AG10803 (cell line): ENCODE measurements around the gene GABPB1.
A peak's percentile ranks its signal among the peaks of the same experiment; 100 is the strongest.

Experiments used
- DNase-seq: peaks from one replicate; pipeline ENCODE4 v3.0.0; 2010; ENCODE audit warnings: low read depth
- H3K4me3 ChIP-seq: 2 replicates; pipeline ENCODE4 v1.5.1; 2011; ENCODE audit warnings: mild to moderate bottlenecking, low read length, control low read depth
- TF ChIP-seq, protein P1 (sequence below): conservative IDR thresholded peaks from 2 replicates; pipeline ENCODE4 v1.5.1; 2011; ENCODE audit warnings: mild to moderate bottlenecking, low read length, control low read depth, inconsistent platforms

GABPB1 gene

DNA sequence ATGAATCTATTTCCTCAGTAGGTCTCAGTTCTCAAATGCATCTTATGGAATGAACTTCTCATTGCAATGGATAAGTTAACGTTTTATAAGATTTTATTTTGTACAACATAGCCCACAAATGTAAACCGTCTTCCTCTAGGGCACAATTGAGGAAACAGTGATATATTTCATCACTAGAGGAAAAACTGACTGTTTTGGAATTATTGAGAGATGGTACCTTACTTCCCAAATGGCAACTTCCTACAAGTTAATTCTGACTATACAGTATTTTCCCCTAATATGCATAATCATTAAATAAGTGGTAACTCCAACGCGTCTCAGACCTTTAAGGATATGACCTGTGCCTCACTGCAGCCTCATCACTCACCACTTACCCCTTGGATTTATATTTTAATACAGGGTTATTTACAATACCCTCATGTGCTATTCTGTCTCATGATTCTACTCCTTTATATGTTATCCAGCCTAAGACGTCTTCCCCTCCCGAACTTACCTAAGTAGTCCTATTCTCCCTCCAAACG lies 13.3 kb downstream of the GABPB1 start:
- DNase-seq, result no peak
- TF ChIP-seq, protein P1, sequence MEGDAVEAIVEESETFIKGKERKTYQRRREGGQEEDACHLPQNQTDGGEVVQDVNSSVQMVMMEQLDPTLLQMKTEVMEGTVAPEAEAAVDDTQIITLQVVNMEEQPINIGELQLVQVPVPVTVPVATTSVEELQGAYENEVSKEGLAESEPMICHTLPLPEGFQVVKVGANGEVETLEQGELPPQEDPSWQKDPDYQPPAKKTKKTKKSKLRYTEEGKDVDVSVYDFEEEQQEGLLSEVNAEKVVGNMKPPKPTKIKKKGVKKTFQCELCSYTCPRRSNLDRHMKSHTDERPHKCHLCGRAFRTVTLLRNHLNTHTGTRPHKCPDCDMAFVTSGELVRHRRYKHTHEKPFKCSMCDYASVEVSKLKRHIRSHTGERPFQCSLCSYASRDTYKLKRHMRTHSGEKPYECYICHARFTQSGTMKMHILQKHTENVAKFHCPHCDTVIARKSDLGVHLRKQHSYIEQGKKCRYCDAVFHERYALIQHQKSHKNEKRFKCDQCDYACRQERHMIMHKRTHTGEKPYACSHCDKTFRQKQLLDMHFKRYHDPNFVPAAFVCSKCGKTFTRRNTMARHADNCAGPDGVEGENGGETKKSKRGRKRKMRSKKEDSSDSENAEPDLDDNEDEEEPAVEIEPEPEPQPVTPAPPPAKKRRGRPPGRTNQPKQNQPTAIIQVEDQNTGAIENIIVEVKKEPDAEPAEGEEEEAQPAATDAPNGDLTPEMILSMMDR, result no peak
- no peak overlapping the region for H3K4me3 ChIP-seq

DNA sequence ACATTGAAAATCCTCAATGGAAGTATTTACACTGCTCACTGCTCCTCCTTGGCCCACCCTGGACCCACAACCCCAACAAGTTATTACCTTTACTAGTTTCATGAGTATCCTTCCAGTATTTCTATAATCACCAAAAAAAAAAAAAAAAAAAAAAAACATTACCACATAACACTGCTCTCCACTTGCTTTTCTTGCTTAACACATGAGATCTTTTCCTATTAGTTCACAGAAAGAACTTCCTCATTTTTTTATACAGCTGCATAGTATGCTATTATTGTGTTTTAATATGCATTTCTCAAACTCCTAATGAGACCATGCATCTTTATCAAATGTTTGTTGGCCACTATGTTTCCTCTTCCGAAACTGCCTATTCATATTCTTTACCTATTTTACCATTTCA lies 14.6 kb downstream of the GABPB1 start:
- H3K4me3 ChIP-seq, result no peak overlapping the region
- TF ChIP-seq, protein P1, result no peak
- DNase-seq, result no peak

GRCh38 chr15:50339717-50340116 lies 15.3 kb downstream of the GABPB1 start:
- no peak overlapping the region for H3K4me3 ChIP-seq
- no peak for DNase-seq
- TF ChIP-seq, protein P1, result no peak

DNA sequence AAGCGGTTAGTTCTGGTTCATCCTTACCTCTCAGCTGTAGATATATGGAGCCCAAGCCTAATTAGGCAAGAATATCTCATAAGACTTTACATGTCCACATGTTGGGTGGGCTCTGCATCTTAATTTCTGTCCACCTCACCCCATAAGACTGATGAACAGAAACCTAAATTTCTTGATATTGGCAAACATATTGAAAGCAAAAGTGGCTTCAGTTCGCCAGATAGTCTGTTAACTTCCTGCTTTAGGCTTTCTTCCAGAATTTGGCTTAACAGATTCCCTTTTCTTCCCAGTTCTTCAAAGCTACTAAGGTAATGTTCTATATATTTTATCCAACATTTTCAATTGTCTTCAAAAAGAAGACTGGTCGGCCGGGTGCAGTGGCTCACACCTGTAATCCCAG lies 19.7 kb downstream of the GABPB1 start:
- no peak overlapping the region for H3K4me3 ChIP-seq
- DNase-seq, result no peak
- TF ChIP-seq, protein P1, result no peak

- TF ChIP-seq, protein P1, result no peak
- H3K4me3 ChIP-seq, result no peak overlapping the region
- DNase-seq, result no peak
These were observed 21.8 kb downstream of the GABPB1 start for GRCh38 chr15:50333229-50333628.

GRCh38 chr15:50330921-50331320 lies 24.1 kb downstream of the GABPB1 start:
- no peak overlapping the region for H3K4me3 ChIP-seq
- TF ChIP-seq, protein P1, result no peak
- peak; percentile 16 for DNase-seq

- DNase-seq, result no peak
- TF ChIP-seq, protein P1, result no peak
- H3K4me3 ChIP-seq, result no peak overlapping the region
These were observed 26.9 kb downstream of the GABPB1 start for GRCh38 chr15:50328116-50328515.
